C4-2B (cell line): ENCODE results near the gene B4GAT1.

Source experiments
- ZFX ChIP-seq: fragments of 450-650 bp; IDR thresholded peaks from 2 replicates; pipeline ENCODE4 v1.6.1; 2017
- TF ChIP-seq, protein P1 (sequence below): fragments of 450-650 bp; conservative IDR thresholded peaks from 2 replicates; pipeline ENCODE4 v1.5.1; 2017; ENCODE audit warnings: mild to moderate bottlenecking

GRCh38 chr11:66332371-66333219, 14.8 kb downstream of the B4GAT1 start:
- TF ChIP-seq, protein P1, sequence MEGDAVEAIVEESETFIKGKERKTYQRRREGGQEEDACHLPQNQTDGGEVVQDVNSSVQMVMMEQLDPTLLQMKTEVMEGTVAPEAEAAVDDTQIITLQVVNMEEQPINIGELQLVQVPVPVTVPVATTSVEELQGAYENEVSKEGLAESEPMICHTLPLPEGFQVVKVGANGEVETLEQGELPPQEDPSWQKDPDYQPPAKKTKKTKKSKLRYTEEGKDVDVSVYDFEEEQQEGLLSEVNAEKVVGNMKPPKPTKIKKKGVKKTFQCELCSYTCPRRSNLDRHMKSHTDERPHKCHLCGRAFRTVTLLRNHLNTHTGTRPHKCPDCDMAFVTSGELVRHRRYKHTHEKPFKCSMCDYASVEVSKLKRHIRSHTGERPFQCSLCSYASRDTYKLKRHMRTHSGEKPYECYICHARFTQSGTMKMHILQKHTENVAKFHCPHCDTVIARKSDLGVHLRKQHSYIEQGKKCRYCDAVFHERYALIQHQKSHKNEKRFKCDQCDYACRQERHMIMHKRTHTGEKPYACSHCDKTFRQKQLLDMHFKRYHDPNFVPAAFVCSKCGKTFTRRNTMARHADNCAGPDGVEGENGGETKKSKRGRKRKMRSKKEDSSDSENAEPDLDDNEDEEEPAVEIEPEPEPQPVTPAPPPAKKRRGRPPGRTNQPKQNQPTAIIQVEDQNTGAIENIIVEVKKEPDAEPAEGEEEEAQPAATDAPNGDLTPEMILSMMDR: no peak
- TF ChIP-seq ZFX: no peak
